ENCODE data around the gene ENOX1. TPM values are rescaled to one million over a fixed set of nuclear protein-coding genes. Genes with fewer than 3 reads are reported as not detected.

ENOX1 gene
- total RNA-seq, 2 experiments from 2014 or later: 0.07 to 0.19 TPM

- Mint-ChIP-seq H3K4me3 (no peak overlapping the region), H3K27ac (no peak overlapping the region), H3K27me3 (peaks cover 5% of the 10 kb centered on the region), H3K36me3 (ENCODE audit: low read depth) (no peaks in the 10 kb centered on the region), H3K9me3 (no peaks in the 10 kb centered on the region), H3K4me1 (no peaks in the 10 kb centered on the region)
- ChIA-PET POLR2A (no interaction called here), CTCF (no interaction called here)
- no peak for DNase-seq
Measured at GRCh38 chr13:43227721-43228120, 559.1 kb downstream of the ENOX1 start.

GRCh38 chr13:43223216-43223615 is 563.6 kb downstream of the ENOX1 start:
- Mint-ChIP-seq H3K36me3 (ENCODE audit: low read depth) (no peaks in the 10 kb centered on the region), H3K27ac (no peak overlapping the region), H3K27me3 (peaks cover 13% of the 10 kb centered on the region), H3K9me3 (no peaks in the 10 kb centered on the region), H3K4me1 (no peaks in the 10 kb centered on the region), H3K4me3 (no peak overlapping the region)
- CTCF ChIA-PET: no interaction called here
- no peak for DNase-seq
- POLR2A ChIA-PET: no interaction called here

GRCh38 chr13:43222086-43222485 is 564.7 kb downstream of the ENOX1 start:
- H3K27ac Mint-ChIP-seq: no peak overlapping the region
- peaks cover 13% of the 10 kb centered on the region for H3K27me3 Mint-ChIP-seq
- ChIA-PET CTCF (no interaction called here), POLR2A (no interaction called here)
- no peak overlapping the region for H3K4me3 Mint-ChIP-seq
- H3K4me1 Mint-ChIP-seq: no peaks in the 10 kb centered on the region
- DNase-seq: no peak
- no peaks in the 10 kb centered on the region for H3K9me3 Mint-ChIP-seq
- H3K36me3 Mint-ChIP-seq (ENCODE audit: low read depth): no peaks in the 10 kb centered on the region

- DNase-seq: no peak
- H3K4me3 Mint-ChIP-seq: no peak overlapping the region
- H3K9me3 Mint-ChIP-seq: no peaks in the 10 kb centered on the region
- ChIA-PET CTCF (no interaction called here), POLR2A (no interaction called here)
- H3K4me1 Mint-ChIP-seq: no peaks in the 10 kb centered on the region
- H3K27me3 Mint-ChIP-seq: peaks cover 13% of the 10 kb centered on the region
- H3K36me3 Mint-ChIP-seq (ENCODE audit: low read depth): no peaks in the 10 kb centered on the region
- H3K27ac Mint-ChIP-seq: no peak overlapping the region
Measured at GRCh38 chr13:43221611-43222010, 565.2 kb downstream of the ENOX1 start.

- Mint-ChIP-seq H3K36me3 (ENCODE audit: low read depth) (no peaks in the 10 kb centered on the region), H3K4me3 (no peak overlapping the region), H3K4me1 (no peaks in the 10 kb centered on the region), H3K27me3 (peaks cover 13% of the 10 kb centered on the region), H3K9me3 (no peaks in the 10 kb centered on the region), H3K27ac (no peak overlapping the region)
- no peak for DNase-seq
- ChIA-PET CTCF (no interaction called here), POLR2A (no interaction called here)
Measured at GRCh38 chr13:43220873-43221595, 565.7 kb downstream of the ENOX1 start.

- no peak overlapping the region for H3K27ac Mint-ChIP-seq
- H3K36me3 Mint-ChIP-seq (ENCODE audit: low read depth): no peaks in the 10 kb centered on the region
- H3K9me3 Mint-ChIP-seq: no peaks in the 10 kb centered on the region
- peaks cover 6% of the 10 kb centered on the region for H3K27me3 Mint-ChIP-seq
- no peak for DNase-seq
- no peaks in the 10 kb centered on the region for H3K4me1 Mint-ChIP-seq
- POLR2A ChIA-PET: no interaction called here
- CTCF ChIA-PET: no interaction called here
- no peak overlapping the region for H3K4me3 Mint-ChIP-seq
Measured at GRCh38 chr13:43214124-43214523, 572.6 kb downstream of the ENOX1 start.

GRCh38 chr13:43206838-43207237 is 579.9 kb downstream of the ENOX1 start:
- Mint-ChIP-seq H3K27me3 (peaks cover 16% of the 10 kb centered on the region), H3K4me1 (no peaks in the 10 kb centered on the region), H3K4me3 (no peak overlapping the region), H3K27ac (no peak overlapping the region), H3K9me3 (no peaks in the 10 kb centered on the region), H3K36me3 (ENCODE audit: low read depth) (no peaks in the 10 kb centered on the region)
- POLR2A ChIA-PET: no interaction called here
- no peak for DNase-seq
- CTCF ChIA-PET: no interaction called here

GRCh38 chr13:43205416-43205815 is 581.4 kb downstream of the ENOX1 start:
- no peak overlapping the region for H3K27ac Mint-ChIP-seq
- peaks cover 12% of the 10 kb centered on the region for H3K27me3 Mint-ChIP-seq
- DNase-seq: no peak
- CTCF ChIA-PET: no interaction called here
- no peaks in the 10 kb centered on the region for H3K36me3 Mint-ChIP-seq (ENCODE audit: low read depth)
- no peaks in the 10 kb centered on the region for H3K4me1 Mint-ChIP-seq
- POLR2A ChIA-PET: no interaction called here
- H3K9me3 Mint-ChIP-seq: no peaks in the 10 kb centered on the region
- H3K4me3 Mint-ChIP-seq: no peak overlapping the region

- POLR2A ChIA-PET: no interaction called here
- no peak overlapping the region for H3K27ac Mint-ChIP-seq
Measured at GRCh38 chr13:43204591-43204990, 582.2 kb downstream of the ENOX1 start.

GRCh38 chr13:43203781-43204180 is 583.0 kb downstream of the ENOX1 start:
- no peaks in the 10 kb centered on the region for H3K4me1 Mint-ChIP-seq
- POLR2A ChIA-PET: no interaction called here
- H3K36me3 Mint-ChIP-seq (ENCODE audit: low read depth): no peaks in the 10 kb centered on the region
- no peak for DNase-seq
- CTCF ChIA-PET: no interaction called here
- no peaks in the 10 kb centered on the region for H3K9me3 Mint-ChIP-seq
- peaks cover 12% of the 10 kb centered on the region for H3K27me3 Mint-ChIP-seq
- H3K27ac Mint-ChIP-seq: no peak overlapping the region
- H3K4me3 Mint-ChIP-seq: no peak overlapping the region

More at GRCh38 chr13:43204591-43204990, 582.2 kb downstream of the ENOX1 start:
- DNase-seq: no peak
- Mint-ChIP-seq H3K27me3 (peaks cover 12% of the 10 kb centered on the region), H3K4me3 (no peak overlapping the region), H3K4me1 (no peaks in the 10 kb centered on the region), H3K36me3 (ENCODE audit: low read depth) (no peaks in the 10 kb centered on the region), H3K9me3 (no peaks in the 10 kb centered on the region)
- CTCF ChIA-PET: no interaction called here

- Mint-ChIP-seq H3K27ac (no peak overlapping the region), H3K9me3 (no peaks in the 10 kb centered on the region), H3K4me3 (no peak overlapping the region), H3K27me3 (peaks cover 16% of the 10 kb centered on the region), H3K36me3 (ENCODE audit: low read depth) (no peaks in the 10 kb centered on the region), H3K4me1 (no peaks in the 10 kb centered on the region)
- ChIA-PET POLR2A (no interaction called here), CTCF (no interaction called here)
- DNase-seq: no peak
Measured at GRCh38 chr13:43200736-43201135, 586.0 kb downstream of the ENOX1 start.

- POLR2A ChIA-PET: no interaction called here
- Mint-ChIP-seq H3K4me1 (no peaks in the 10 kb centered on the region), H3K27me3 (peaks cover 16% of the 10 kb centered on the region), H3K27ac (no peak overlapping the region), H3K9me3 (no peaks in the 10 kb centered on the region), H3K36me3 (ENCODE audit: low read depth) (no peaks in the 10 kb centered on the region), H3K4me3 (no peak overlapping the region)
- DNase-seq: no peak
- CTCF ChIA-PET: no interaction called here
Measured at GRCh38 chr13:43200307-43200706, 586.5 kb downstream of the ENOX1 start.

- no peaks in the 10 kb centered on the region for H3K9me3 Mint-ChIP-seq
- POLR2A ChIA-PET: no interaction called here
- CTCF ChIA-PET: interaction anchor here (0.7 kb wide), 1 partner anchor 8 kb away, joined by 4 read pairs; no protein-coding TSS in a partner anchor
- H3K4me3 Mint-ChIP-seq: no peak overlapping the region
- H3K4me1 Mint-ChIP-seq: no peaks in the 10 kb centered on the region
- DNase-seq: no peak
- peaks cover 10% of the 10 kb centered on the region for H3K27me3 Mint-ChIP-seq
- H3K27ac Mint-ChIP-seq: no peak overlapping the region
- no peaks in the 10 kb centered on the region for H3K36me3 Mint-ChIP-seq (ENCODE audit: low read depth)
Measured at GRCh38 chr13:43196750-43197370, 589.9 kb downstream of the ENOX1 start.

- ChIA-PET CTCF (interaction anchor here (0.6 kb wide), 1 partner anchor 12 kb away, joined by 3 read pairs; no protein-coding TSS in a partner anchor), POLR2A (no interaction called here)
- Mint-ChIP-seq H3K4me3 (no peak overlapping the region), H3K36me3 (ENCODE audit: low read depth) (no peaks in the 10 kb centered on the region), H3K9me3 (no peaks in the 10 kb centered on the region), H3K27me3 (peaks cover 10% of the 10 kb centered on the region), H3K27ac (no peak overlapping the region), H3K4me1 (no peaks in the 10 kb centered on the region)
- DNase-seq: no peak
Measured at GRCh38 chr13:43196086-43196621, 590.6 kb downstream of the ENOX1 start.
